Suprapubic skin (tissue), 3 donors: ENCODE data around the gene MFAP3.

Experiments used
- EP300 ChIP-seq: sonication (generic); formaldehyde crosslinking; IDR thresholded peaks from one replicate; pipeline ENCODE4 v1.6.1; 2017; ENCODE audit warnings: antibody characterized with exemption
- POLR2A ChIP-seq, 2 donors: fragments of 450-650 bp; IDR thresholded peaks; one replicate each; pipeline ENCODE4 v1.6.1; 2017; ENCODE audit warnings: antibody characterized with exemption in 2 of 2, mild to moderate bottlenecking in 2 of 2, moderate library complexity in 2 of 2
- TF ChIP-seq, protein P1 (sequence below), 2 donors: fragments of 200-600 bp in 1 of 2; fragments of 450-650 bp in 1 of 2; sonication (generic) in 1 of 2; IDR thresholded peaks; one replicate each; pipeline ENCODE4 v1.5.1; 2016 to 2019; ENCODE audit warnings: antibody characterized with exemption in 2 of 2, mild to moderate bottlenecking in 1 of 2, moderate library complexity in 1 of 2

DNA sequence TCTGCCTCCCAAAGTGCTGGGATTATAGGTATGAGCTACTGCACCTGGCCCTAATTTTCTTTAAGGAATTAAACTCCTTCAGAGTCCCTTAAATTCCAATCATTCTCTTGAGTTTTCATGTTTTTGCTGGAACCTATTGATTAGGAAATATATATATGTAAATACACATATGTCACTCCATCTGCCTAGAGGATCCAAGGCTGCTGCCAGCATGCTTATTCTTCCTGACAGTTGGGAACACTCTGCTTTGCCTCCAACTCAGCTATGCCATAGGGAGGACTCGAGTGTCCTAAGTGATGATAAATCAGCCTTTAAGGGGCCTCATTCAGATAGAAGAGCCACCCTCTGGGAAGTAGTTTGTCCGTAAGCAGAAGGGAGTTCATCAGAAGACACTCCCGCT lies 21.8 kb downstream of the MFAP3 start:
- TF ChIP-seq POLR2A (IDR thresholded peaks at IDR 0.05) (no peak), EP300 (no peak)
- TF ChIP-seq, protein P1, sequence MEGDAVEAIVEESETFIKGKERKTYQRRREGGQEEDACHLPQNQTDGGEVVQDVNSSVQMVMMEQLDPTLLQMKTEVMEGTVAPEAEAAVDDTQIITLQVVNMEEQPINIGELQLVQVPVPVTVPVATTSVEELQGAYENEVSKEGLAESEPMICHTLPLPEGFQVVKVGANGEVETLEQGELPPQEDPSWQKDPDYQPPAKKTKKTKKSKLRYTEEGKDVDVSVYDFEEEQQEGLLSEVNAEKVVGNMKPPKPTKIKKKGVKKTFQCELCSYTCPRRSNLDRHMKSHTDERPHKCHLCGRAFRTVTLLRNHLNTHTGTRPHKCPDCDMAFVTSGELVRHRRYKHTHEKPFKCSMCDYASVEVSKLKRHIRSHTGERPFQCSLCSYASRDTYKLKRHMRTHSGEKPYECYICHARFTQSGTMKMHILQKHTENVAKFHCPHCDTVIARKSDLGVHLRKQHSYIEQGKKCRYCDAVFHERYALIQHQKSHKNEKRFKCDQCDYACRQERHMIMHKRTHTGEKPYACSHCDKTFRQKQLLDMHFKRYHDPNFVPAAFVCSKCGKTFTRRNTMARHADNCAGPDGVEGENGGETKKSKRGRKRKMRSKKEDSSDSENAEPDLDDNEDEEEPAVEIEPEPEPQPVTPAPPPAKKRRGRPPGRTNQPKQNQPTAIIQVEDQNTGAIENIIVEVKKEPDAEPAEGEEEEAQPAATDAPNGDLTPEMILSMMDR (IDR thresholded peaks at IDR 0.05) = no peak
